ENCODE measurements around the gene APPL2.

GRCh38 chr12:105198961-105199360 is 37.0 kb downstream of the APPL2 start:
- TF ChIP-seq CTCF (IDR thresholded peaks at IDR 0.05) (no peak), EZH2 (IDR thresholded peaks at IDR 0.05; ENCODE audit: borderline replicate concordance, insufficient read depth, low read depth, low read length, poor library complexity, severe bottlenecking) (no peak)

All from B cell (primary cell).